Measurements from ENCODE around the gene CLTB. TPM values are rescaled to one million over a fixed set of nuclear protein-coding genes. Genes with fewer than 3 reads are reported as not detected.

The CLTB gene
- total and polyA plus RNA-seq, 4 donors, result 14.2 to 49.4 (median 38.6) TPM

DNA sequence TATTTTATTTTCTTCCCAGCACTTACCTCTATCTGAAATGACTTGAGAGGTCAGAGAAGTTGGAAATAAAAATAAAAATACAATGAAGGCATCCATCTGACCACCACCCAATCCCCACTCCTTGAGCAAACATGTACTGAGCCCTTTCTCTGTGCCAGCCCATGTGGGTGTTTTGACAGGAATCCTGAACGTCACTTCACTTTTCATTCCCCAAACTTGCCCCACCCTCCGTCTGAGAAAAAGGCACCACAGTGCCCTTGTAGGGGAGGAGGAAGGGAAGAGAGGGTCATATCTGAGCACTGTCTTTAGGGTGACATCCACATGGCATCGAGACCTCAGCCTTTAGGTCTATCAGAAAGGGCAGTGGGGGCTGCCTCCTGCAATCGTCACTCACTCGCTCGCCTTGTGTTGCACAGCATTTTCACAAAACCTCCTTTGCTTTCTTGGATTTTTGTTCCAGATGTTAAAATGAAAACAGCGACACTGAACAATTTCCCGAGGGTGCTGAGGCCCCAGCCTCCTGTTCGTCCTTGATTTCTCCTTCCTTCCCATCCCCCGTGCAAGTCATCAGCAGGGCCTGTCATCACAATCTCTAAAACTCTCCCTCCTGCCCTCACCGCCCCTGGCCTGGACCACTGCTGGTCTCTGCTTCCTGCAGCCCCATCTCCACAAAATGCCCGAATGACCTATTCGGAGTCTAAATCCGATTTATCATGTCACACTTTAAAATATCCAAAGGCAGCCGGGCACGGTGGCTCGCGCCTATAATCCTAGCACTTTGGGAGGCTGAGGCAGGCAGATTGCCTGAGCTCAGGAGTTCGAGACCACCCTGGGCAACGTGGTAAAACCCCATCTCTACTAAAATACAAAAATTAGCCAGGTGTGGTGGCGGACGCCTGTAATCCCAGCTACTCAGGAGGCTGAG lies 14.8 kb downstream of the CLTB start:
- Histone ChIP-seq H3K27me3 (ENCODE audit: control insufficient read depth in 4 of 4, insufficient read depth in 4 of 4, low read length in 3 of 4) (no peaks in the 10 kb centered on the region), H3K9me3 (ENCODE audit: control insufficient read depth in 4 of 4, low read length in 3 of 4) (no peaks in the 10 kb centered on the region), H3K36me3 (ENCODE audit: control insufficient read depth in 4 of 4, insufficient read depth in 3 of 4, low read depth in 1 of 4, low read length in 3 of 4) (peaks cover 1 to 16% (median 4%) of the 10 kb centered on the region in 4 donors), H3K27ac (ENCODE audit: low read depth in 1 of 2, low read length in 2 of 2) (no peak overlapping the region), H3K9ac (ENCODE audit: low read depth in 1 of 2, low read length in 2 of 2) (no peak overlapping the region), H3K4me1 (ENCODE audit: control insufficient read depth in 4 of 4, insufficient read depth in 4 of 4, low read length in 3 of 4) (peaks cover 0 to 3% (median 2%) of the 10 kb centered on the region in 4 donors), H3K4me3 (ENCODE audit: low read depth in 1 of 3, low read length in 3 of 3) (no peak overlapping the region)
- 93% methylated on average over 22 of the region's 22 CpGs for WGBS
- no peak for DNase-seq (ENCODE audit: low spot score)
- no peak for TF ChIP-seq EGR1 (IDR thresholded peaks at IDR 0.05; ENCODE audit: low read depth in 2 of 2)
- TF ChIP-seq SP1 (IDR thresholded peaks at IDR 0.05), result no peak
- TF ChIP-seq, protein P1, sequence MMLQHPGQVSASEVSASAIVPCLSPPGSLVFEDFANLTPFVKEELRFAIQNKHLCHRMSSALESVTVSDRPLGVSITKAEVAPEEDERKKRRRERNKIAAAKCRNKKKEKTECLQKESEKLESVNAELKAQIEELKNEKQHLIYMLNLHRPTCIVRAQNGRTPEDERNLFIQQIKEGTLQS (IDR thresholded peaks at IDR 0.05), result no peak
- no peak for TF ChIP-seq RAD21 (IDR thresholded peaks at IDR 0.05)
- TF ChIP-seq, protein P2, sequence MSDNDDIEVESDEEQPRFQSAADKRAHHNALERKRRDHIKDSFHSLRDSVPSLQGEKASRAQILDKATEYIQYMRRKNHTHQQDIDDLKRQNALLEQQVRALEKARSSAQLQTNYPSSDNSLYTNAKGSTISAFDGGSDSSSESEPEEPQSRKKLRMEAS (IDR thresholded peaks at IDR 0.05), result no peak
- no peak for TF ChIP-seq HNF4A (conservative IDR thresholded peaks at IDR 0.05)
- no peak for TF ChIP-seq GABPA (IDR thresholded peaks at IDR 0.05 in 1 of 2, conservative IDR thresholded peaks at IDR 0.05 in 1 of 2)

DNA sequence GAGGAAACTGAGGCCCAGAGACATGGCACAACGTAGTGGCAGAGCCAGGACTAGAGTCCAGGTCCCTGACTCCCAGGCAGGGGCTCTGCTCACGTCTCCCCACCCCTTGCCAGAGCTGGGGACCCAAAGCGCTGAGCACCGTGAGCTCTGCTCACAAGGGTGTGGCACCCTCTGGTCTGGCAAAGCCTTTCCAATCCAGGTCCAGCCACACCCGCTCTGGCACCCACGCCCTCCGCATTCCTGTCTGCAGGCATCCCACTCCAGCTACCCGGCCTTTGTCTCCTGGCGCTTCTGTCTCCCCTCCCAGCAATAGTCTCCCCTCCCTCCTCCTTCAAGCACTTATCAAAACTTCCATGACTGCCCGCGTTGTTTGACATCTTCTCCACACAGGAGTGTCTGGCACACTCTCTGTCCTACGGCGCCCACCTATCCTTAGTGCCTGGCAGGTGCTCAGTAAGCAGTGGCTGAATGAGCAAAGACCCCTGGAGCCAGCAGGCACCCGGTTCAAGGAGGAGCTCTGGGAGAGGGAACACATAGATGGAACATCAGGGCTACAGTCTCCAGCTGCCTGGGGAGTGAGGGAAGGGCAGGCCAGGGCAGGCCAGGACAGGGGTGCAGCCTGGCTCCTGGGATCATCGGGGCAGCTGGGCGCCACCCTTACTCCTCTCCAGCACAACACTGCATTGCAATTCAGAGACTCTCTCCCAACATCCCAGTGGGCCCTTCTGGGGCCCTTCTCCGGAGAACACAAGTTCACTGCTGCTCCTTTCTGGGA lies 15.8 kb downstream of the CLTB start:
- WGBS, result 89% methylated on average over 17 of the region's 17 CpGs
- no peaks in the 10 kb centered on the region for H3K27me3 ChIP-seq (ENCODE audit: control insufficient read depth in 4 of 4, insufficient read depth in 4 of 4, low read length in 3 of 4)
- H3K4me3 ChIP-seq (ENCODE audit: low read depth in 1 of 3, low read length in 3 of 3), result no peak overlapping the region
- no peaks in the 10 kb centered on the region for H3K9me3 ChIP-seq (ENCODE audit: control insufficient read depth in 4 of 4, low read length in 3 of 4)
- H3K27ac ChIP-seq (ENCODE audit: low read depth in 1 of 2, low read length in 2 of 2), result no peak overlapping the region
- TF ChIP-seq FOXA1 (IDR thresholded peaks at IDR 0.05), result no peak
- TF ChIP-seq, protein P1 (IDR thresholded peaks at IDR 0.05), result no peak
- TF ChIP-seq HNF4A (conservative IDR thresholded peaks at IDR 0.05), result no peak
- TF ChIP-seq EGR1 (IDR thresholded peaks at IDR 0.05; ENCODE audit: low read depth in 2 of 2), result no peak
- TF ChIP-seq, protein P3, sequence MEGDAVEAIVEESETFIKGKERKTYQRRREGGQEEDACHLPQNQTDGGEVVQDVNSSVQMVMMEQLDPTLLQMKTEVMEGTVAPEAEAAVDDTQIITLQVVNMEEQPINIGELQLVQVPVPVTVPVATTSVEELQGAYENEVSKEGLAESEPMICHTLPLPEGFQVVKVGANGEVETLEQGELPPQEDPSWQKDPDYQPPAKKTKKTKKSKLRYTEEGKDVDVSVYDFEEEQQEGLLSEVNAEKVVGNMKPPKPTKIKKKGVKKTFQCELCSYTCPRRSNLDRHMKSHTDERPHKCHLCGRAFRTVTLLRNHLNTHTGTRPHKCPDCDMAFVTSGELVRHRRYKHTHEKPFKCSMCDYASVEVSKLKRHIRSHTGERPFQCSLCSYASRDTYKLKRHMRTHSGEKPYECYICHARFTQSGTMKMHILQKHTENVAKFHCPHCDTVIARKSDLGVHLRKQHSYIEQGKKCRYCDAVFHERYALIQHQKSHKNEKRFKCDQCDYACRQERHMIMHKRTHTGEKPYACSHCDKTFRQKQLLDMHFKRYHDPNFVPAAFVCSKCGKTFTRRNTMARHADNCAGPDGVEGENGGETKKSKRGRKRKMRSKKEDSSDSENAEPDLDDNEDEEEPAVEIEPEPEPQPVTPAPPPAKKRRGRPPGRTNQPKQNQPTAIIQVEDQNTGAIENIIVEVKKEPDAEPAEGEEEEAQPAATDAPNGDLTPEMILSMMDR (IDR thresholded peaks at IDR 0.05; ENCODE audit: low read depth, low read length, missing input control), result no peak
- TF ChIP-seq HNF4G (IDR thresholded peaks at IDR 0.05), result no peak
- no peak for TF ChIP-seq GABPA (IDR thresholded peaks at IDR 0.05 in 1 of 2, conservative IDR thresholded peaks at IDR 0.05 in 1 of 2)
- no peak for TF ChIP-seq RXRA (IDR thresholded peaks at IDR 0.05)
- TF ChIP-seq, protein P4, sequence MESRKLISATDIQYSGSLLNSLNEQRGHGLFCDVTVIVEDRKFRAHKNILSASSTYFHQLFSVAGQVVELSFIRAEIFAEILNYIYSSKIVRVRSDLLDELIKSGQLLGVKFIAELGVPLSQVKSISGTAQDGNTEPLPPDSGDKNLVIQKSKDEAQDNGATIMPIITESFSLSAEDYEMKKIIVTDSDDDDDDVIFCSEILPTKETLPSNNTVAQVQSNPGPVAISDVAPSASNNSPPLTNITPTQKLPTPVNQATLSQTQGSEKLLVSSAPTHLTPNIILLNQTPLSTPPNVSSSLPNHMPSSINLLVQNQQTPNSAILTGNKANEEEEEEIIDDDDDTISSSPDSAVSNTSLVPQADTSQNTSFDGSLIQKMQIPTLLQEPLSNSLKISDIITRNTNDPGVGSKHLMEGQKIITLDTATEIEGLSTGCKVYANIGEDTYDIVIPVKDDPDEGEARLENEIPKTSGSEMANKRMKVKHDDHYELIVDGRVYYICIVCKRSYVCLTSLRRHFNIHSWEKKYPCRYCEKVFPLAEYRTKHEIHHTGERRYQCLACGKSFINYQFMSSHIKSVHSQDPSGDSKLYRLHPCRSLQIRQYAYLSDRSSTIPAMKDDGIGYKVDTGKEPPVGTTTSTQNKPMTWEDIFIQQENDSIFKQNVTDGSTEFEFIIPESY (IDR thresholded peaks at IDR 0.05), result no peak
- TF ChIP-seq NR2F2 (IDR thresholded peaks at IDR 0.05), result no peak
- TF ChIP-seq SP1 (IDR thresholded peaks at IDR 0.05), result no peak
- no peak for TF ChIP-seq JUND (IDR thresholded peaks at IDR 0.05)
- no peak for TF ChIP-seq YY1 (IDR thresholded peaks at IDR 0.05)
- TF ChIP-seq RAD21 (IDR thresholded peaks at IDR 0.05), result no peak
- no peak for TF ChIP-seq TAF1 (conservative IDR thresholded peaks at IDR 0.05)
- TF ChIP-seq FOXA2 (IDR thresholded peaks at IDR 0.05), result no peak
- TF ChIP-seq, protein P2 (IDR thresholded peaks at IDR 0.05), result no peak
- DNase-seq (ENCODE audit: low spot score), result no peak
- no peak overlapping the region for H3K9ac ChIP-seq (ENCODE audit: low read depth in 1 of 2, low read length in 2 of 2)
- H3K4me1 ChIP-seq (ENCODE audit: control insufficient read depth in 4 of 4, insufficient read depth in 4 of 4, low read length in 3 of 4), result peaks cover 0 to 3% (median 2%) of the 10 kb centered on the region in 4 donors
- H3K36me3 ChIP-seq (ENCODE audit: control insufficient read depth in 4 of 4, insufficient read depth in 3 of 4, low read depth in 1 of 4, low read length in 3 of 4), result peaks cover 0 to 13% (median 1%) of the 10 kb centered on the region in 4 donors

All from liver (tissue), 9 donors.